Ramos (cell line): Measurements from ENCODE around the gene TCF4.

ENCODE experiments used
- in situ Hi-C: fragments of 300-500 bp; cut with MboI; formaldehyde crosslinking; loops from one replicate; pipeline ENCODE4 v1.14.3; 2022; ENCODE audit warnings: low sequenced_read_pairs; ENCODE audit not compliant: unreplicated experiment

TCF4 gene

GRCh38 chr18:55340998-55341397 is 247.0 kb downstream of the TCF4 start:
- in situ Hi-C loops = no loop called here

GRCh38 chr18:55339990-55340389 is 248.0 kb downstream of the TCF4 start:
- in situ Hi-C loops = no loop called here

DNA sequence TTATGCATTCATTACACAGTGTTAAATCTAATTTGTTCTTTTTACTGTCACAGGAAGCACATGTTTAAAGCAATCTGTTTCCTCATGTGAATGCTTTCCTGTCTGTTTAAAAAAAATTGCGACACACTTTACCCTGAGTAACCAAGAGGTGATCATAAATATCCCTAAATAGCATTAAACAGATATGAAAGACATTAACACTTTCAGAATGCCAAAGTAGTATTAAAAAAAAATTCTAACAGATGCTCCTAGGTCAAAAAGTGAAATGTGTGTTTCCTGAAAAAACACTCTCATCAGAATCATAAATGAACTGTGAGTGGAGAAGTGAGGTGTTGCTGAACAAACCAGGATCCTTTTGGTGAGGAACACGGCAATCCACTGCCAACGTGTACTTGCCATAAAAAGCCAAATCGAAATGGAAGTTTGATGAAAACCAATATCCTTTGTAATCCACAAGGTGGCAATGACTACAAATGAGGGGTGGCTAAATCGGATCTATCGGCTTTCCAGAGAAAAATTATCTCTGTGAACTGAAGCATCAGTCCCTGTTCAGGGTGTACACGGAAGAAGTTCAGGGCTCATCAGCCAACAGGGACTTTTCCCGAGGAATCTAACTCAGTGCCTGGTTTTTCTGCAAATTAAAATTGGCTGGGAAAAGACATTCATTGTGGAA is 248.9 kb downstream of the TCF4 start:
- in situ Hi-C loops = no loop called here

DNA sequence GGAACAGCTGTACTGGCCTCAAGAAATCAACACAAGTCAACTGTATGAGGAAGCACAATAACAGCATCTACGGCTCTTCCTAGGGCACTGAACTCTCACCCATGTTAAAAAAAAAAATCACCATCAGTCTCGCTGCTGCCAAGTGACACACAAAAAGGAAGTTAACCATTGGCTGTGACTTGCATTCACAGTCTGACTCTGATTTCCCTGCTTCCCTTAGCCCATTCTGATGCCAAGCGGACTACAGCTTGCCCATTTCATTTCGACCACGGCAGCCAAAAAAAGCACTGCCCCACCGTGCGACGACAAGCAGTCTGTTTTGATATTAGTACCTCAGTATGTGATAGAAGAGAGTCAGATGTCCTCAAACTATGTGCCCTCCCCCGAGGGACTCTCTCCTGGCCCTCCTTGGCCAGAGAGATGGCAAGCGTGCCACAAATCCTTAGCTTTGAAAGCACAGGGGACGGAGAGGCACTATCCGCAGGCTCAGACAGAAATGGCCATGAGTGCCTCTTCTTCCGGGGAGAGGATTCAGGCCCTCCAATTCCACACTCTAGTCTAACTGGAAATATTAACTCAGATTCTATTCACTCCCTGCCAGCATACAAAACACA is 250.0 kb downstream of the TCF4 start:
- in situ Hi-C loops = no loop called here

DNA sequence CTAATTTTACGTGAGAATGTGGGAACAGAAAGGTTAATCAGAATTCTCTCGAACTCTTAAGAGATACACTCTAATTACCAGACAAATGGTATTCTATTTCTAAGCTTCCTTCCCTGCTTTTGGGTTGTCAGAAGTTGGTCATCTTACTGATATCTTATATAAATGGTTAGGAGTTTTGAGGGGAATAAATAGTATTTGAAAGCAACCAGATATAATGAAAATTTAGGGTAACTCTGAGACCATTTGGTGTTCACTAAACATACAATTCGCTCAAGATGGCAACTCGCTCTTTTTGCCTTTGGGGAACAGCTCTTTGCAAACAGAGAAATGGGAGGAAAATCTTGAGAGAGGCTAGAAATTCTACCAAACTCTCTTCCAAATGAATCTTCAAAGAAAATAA is 250.9 kb downstream of the TCF4 start:
- in situ Hi-C loops = no loop called here

DNA sequence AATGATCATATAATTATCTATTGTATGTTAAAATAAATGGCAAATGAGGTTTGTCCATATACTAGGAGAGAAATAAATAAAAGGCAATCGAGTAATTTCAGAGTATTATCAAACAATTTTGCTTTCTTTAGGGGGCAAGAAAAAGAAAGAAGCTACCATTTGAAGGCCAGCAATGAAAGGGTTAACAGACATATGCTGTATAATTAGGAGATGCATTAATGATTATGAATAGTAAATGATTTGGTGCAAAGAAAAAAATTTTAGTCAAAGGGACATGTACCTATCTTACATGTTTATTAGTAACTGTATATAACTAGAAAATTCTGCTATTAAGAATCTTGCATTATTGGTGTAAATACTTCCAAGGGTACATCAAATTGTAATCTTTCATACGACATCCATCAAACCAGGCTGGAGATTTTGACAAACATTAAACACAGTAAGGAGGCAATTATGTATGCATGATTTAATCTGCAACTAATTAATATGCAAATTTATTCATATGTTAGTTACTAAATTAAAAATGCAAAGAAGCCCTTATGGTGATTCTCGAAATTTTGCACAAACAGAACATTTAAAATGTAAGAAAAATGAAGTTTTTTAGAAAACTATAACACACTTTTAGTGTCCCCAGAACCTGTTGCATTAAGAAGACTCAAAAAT is 251.4 kb downstream of the TCF4 start:
- in situ Hi-C loops = no loop called here

DNA sequence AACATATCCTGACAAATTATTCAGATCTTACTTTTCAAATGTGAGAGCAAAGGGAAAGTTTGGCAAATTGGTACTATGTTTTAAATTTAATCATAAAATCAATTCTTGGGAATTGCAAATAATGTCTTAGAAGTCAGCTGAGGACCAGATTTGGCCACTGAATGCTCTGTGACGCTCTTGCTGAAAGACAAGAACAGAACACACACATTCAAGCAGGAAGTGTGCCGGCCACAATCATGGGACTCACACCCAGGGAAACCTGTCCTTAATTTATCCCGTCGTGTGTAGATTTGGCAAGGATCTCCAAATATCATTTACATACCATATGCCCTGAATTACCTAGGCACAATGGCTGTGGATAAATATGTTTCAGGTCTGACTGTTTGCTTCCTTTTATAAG is 253.1 kb downstream of the TCF4 start:
- in situ Hi-C loops = no loop called here

DNA sequence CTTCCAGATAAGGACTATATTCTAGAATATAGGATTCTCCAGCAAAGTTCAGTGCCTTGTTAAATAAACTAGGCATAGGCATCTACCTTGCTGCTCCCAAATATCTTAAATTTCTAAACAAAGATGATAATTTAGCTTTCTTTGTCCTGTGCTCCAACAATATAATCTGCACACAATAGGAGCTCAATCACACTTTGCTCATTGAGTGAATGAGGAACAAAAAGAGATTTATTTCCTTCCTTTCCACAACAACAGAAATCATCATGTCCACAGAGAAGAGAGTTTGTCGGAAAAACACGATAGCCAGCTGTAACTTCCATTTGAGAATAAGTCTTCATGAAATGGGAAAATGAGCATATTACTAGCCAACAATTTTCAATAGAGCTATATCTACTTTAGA is 256.7 kb downstream of the TCF4 start:
- in situ Hi-C loops = no loop called here

GRCh38 chr18:55328301-55328700 is 259.7 kb downstream of the TCF4 start:
- in situ Hi-C loops = no loop called here

DNA sequence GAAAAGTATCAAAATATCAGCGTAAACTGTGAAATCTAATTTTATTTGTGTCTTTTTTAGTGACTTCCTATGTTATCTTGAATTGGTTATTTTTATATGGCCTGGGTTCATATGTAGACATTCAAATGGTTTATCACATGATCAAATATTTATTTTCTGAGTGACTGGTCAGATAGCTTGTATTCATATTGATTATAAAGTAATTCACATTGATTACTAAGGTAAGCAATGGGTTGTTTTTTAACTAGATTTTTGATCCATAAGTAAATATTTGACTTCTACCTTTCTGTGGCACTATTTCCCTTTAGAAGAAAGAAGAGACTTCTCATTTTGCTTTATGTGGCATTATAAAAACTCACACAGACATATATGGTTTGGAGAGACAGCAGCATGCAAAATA is 260.5 kb downstream of the TCF4 start:
- in situ Hi-C loops = no loop called here

GRCh38 chr18:55326134-55326533 is 261.9 kb downstream of the TCF4 start:
- in situ Hi-C loops = no loop called here

DNA sequence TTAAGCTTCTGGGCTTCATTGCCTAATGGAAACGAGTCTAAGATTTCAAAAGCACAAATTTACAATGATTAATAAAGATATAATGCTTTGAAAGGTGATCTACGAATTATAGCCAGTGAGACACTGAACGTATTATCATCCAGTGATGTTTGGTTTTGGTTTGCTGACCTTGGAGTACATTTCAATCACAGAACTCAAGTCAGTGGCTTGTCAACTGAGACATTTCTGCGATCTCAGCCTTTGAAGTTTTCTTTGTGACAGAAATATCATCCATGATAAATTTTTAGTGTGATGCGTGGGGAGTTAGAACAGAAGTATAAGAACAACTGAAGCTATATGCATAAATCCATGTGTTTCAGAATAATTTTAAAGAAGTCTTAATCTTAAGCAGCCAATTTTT is 263.8 kb downstream of the TCF4 start:
- in situ Hi-C loops = no loop called here

DNA sequence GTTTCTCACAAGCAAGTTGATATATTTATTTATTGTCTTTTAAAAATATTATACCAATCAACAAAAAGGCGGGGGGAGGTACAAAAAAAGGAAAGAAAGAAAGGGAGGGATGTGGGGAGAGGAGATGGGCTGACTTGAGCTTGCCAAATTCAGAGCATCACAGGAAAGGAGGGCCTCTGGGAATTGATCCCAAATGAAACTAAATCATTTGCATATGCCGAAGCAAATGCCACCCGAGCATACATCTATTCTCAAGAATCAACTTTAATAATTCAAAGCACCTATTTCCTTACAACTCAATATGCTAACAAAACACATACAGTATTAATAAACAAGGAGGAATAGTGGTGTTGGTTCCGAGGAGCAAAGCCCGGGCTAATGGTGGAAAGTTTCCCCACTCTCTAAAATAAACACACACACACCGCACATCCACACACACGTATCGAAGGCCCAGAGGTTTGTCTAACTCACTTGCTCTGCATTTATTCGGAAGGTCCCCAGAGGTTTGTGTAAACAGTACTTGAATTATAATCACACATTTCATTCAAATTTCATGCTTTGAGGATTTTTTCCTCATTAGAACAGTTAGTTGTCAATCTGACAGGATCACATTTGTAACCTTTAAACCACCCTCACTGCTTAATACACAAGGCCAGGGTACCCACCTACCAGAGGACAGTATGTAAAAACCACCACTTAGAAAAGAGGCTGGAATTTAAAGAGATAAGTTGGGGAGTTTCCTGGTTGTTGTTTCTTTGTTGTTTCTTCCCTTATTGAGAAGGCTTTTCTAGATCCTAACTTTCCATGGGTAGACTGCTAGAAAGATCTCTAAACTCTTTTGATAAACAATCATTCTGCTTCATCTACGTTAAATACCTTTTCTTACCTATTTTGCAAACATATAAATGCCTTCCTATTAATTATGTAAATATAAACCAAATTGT is 264.7 kb downstream of the TCF4 start:
- in situ Hi-C loops = no loop called here

- in situ Hi-C loops = no loop called here
Measured at GRCh38 chr18:55322178-55322735, 265.7 kb downstream of the TCF4 start.

- in situ Hi-C loops = no loop called here
Measured at GRCh38 chr18:55321265-55322177, 266.5 kb downstream of the TCF4 start.

GRCh38 chr18:55320424-55321264 is 267.3 kb downstream of the TCF4 start:
- in situ Hi-C loops = no loop called here

DNA sequence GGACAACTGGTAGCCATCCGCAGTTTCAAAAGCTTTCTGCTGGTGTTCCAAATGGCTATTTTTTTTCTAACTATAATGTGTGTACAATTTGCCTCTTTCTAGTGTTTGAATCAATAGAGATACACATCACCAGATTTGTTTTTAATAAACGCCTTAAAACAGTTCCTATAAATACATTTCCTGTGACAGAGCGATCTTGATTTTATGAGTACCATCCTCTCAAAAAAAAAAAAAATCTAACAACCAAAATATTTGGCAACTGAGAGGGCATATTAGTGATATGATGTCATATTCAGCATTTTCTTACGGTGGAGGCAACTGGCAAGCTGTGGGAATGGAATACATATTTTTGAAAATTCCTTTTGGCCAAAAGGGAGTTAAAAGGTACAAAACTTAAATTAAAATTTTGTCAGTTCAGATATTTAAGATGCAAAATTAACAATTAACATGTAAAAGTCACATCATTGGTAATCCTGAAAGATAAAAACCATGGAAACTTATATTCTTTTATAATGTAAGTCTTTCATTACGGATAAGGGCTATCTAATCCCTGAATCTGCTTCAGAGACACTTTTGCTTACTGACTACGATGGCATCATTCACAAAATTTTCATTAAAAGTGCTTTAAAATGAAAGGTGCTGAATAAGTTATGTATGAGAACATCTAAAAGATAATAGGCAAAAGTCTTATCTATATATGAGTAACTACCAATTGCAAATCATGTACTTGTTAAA is 268.4 kb downstream of the TCF4 start:
- in situ Hi-C loops = no loop called here

- in situ Hi-C loops = no loop called here
Measured at GRCh38 chr18:55318951-55319441, 269.0 kb downstream of the TCF4 start.
